SU-DHL-6 (cell line): Measurements from ENCODE around the gene RNF6.

Source experiments
- H2AFZ ChIP-seq: fragments of 200-600 bp; sonication (generic); 2 replicates; pipeline ENCODE4 v1.6.1; 2014; ENCODE audit warnings: low read depth, mild to moderate bottlenecking, moderate library complexity, mixed read lengths, antibody characterized with exemption, low read length; ENCODE audit not compliant: severe bottlenecking
- H3F3A ChIP-seq: fragments of 200-600 bp; shearing (Covaris generic); 2 replicates; pipeline ENCODE4 v1.6.0; 2016; ENCODE audit warnings: antibody characterized with exemption, mild to moderate bottlenecking; ENCODE audit not compliant: insufficient read depth
- H3K27ac ChIP-seq: fragments of 200-600 bp; sonication (generic); 2 replicates; pipeline ENCODE4 v1.5.1; 2016; ENCODE audit warnings: low read depth, mild to moderate bottlenecking, low read length, moderate library complexity, mixed read lengths
- H3K27me3 ChIP-seq: fragments of 200-600 bp; sonication (generic), shearing (Covaris generic); 2 replicates; pipeline ENCODE4 v1.6.0; 2014; ENCODE audit warnings: mild to moderate bottlenecking, low read length
- H3K36me3 ChIP-seq: fragments of 200-600 bp; sonication (generic); 2 replicates; pipeline ENCODE4 v1.6.1; 2014; ENCODE audit warnings: mild to moderate bottlenecking, low read length, mixed read lengths
- H3K4me2 ChIP-seq: fragments of 300-600, 200-600 bp; shearing (Covaris generic), sonication (generic); 2 replicates; pipeline ENCODE4 v1.6.0; 2014; ENCODE audit warnings: low read length, low read depth, mild to moderate bottlenecking; ENCODE audit not compliant: poor library complexity, severe bottlenecking
- H3K4me3 ChIP-seq: fragments of 200-600 bp; sonication (generic); 2 replicates; pipeline ENCODE4 v1.5.1; 2014; ENCODE audit warnings: antibody characterized with exemption, low read length, mild to moderate bottlenecking, mixed read lengths; ENCODE audit not compliant: insufficient read depth, poor library complexity, severe bottlenecking
- H3K79me2 ChIP-seq: fragments of 200-600 bp; sonication (generic); 2 replicates; pipeline ENCODE4 v1.6.1; 2014; ENCODE audit warnings: mild to moderate bottlenecking, low read length, moderate library complexity; ENCODE audit not compliant: insufficient read depth
- H3K9ac ChIP-seq: fragments of 200-600 bp; sonication (generic); 2 replicates; pipeline ENCODE4 v1.7.0; 2014; ENCODE audit warnings: mild to moderate bottlenecking, low read length
- H3K9me2 ChIP-seq: fragments of 200-600 bp; sonication (generic); replicated peaks from 2 replicates; pipeline ENCODE4 v1.6.1; 2014; ENCODE audit warnings: low read length; ENCODE audit not compliant: insufficient read depth
- H3K9me3 ChIP-seq: fragments of 200-600 bp; sonication (generic); 2 replicates; pipeline ENCODE4 v1.6.1; 2014; ENCODE audit warnings: low read length, mixed read lengths; ENCODE audit not compliant: insufficient read depth
- H4K20me1 ChIP-seq: fragments of 200-600 bp; sonication (generic); 2 replicates; pipeline ENCODE4 v1.6.1; 2014; ENCODE audit warnings: low read depth, mild to moderate bottlenecking, antibody characterized with exemption, low read length, moderate library complexity, mixed read lengths
- CTCF ChIP-seq: fragments of 200-600 bp; sonication (generic); IDR thresholded peaks from one replicate; pipeline ENCODE4 v1.5.1; 2017; ENCODE audit warnings: antibody characterized with exemption, mild to moderate bottlenecking, low read length, moderate library complexity; ENCODE audit not compliant: insufficient read depth, poor library complexity, severe bottlenecking
- EZH2phosphoT487 ChIP-seq: fragments of 200-600 bp; sonication (generic), shearing (Covaris generic); conservative IDR thresholded peaks from 2 replicates; pipeline ENCODE4 v1.6.1; 2018; ENCODE audit warnings: mild to moderate bottlenecking, antibody characterized with exemption, low read length, moderate library complexity, mixed read lengths

RNF6 gene

GRCh38 chr13:26230703-26231102, 8.6 kb upstream of the RNF6 start:
- H3K4me2 ChIP-seq: no peak overlapping the region
- H3K36me3 ChIP-seq: no peaks in the 10 kb centered on the region
- H3F3A ChIP-seq: no peaks in the 10 kb centered on the region
- H3K79me2 ChIP-seq: no peaks in the 10 kb centered on the region
- H3K27ac ChIP-seq: no peak overlapping the region
- no peaks in the 10 kb centered on the region for H3K27me3 ChIP-seq
- H3K9me3 ChIP-seq: no peaks in the 10 kb centered on the region
- H3K9ac ChIP-seq: no peak overlapping the region
- H3K9me2 ChIP-seq: no peaks in the 10 kb centered on the region
- H2AFZ ChIP-seq: no peak overlapping the region
- TF ChIP-seq EZH2phosphoT487 (no peak), CTCF (no peak)
- no peak overlapping the region for H3K4me3 ChIP-seq
- H4K20me1 ChIP-seq: no peaks in the 10 kb centered on the region

DNA sequence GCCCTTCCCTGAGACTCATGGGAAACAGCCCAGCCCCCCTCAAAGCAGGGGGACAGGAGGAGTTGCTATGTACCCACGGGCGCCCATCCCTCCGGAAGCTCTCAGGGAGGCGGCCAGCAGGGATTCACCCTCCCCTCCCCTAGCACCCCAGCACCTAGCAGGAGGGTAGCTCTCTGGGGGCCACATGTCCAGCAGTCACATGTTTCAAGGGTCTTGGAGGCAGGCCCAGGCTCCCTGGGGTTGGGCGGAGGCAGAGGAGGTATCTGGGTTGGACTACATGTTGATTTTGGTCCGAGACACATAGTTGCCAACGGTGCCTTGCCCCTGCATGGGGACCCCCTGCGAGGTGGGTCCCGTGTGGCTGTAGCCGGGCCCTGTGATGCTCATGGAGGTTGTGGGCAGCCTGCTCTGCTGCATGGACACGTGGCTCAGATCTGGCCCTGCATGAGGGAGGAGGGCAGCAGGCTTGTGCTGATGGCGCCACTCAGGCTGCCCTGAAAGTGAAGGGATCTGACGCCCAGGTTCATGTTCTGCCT, 7.0 kb upstream of the RNF6 start:
- no peak overlapping the region for H2AFZ ChIP-seq
- no peak overlapping the region for H3K4me3 ChIP-seq
- no peak overlapping the region for H3K9ac ChIP-seq
- no peaks in the 10 kb centered on the region for H3F3A ChIP-seq
- H3K27ac ChIP-seq: no peak overlapping the region
- H4K20me1 ChIP-seq: no peaks in the 10 kb centered on the region
- no peaks in the 10 kb centered on the region for H3K27me3 ChIP-seq
- H3K9me3 ChIP-seq: no peaks in the 10 kb centered on the region
- H3K79me2 ChIP-seq: no peaks in the 10 kb centered on the region
- H3K4me2 ChIP-seq: no peak overlapping the region
- no peaks in the 10 kb centered on the region for H3K9me2 ChIP-seq
- TF ChIP-seq CTCF: no peak
- TF ChIP-seq EZH2phosphoT487: no peak
- H3K36me3 ChIP-seq: no peaks in the 10 kb centered on the region

GRCh38 chr13:26228096-26228495, 6.0 kb upstream of the RNF6 start:
- Histone ChIP-seq H3K9me2 (no peaks in the 10 kb centered on the region), H3K36me3 (no peaks in the 10 kb centered on the region), H4K20me1 (no peaks in the 10 kb centered on the region), H3K4me2 (no peak overlapping the region), H3K27ac (no peak overlapping the region), H3K79me2 (no peaks in the 10 kb centered on the region), H3F3A (no peaks in the 10 kb centered on the region), H3K9ac (no peak overlapping the region), H3K9me3 (no peaks in the 10 kb centered on the region), H2AFZ (no peak overlapping the region), H3K4me3 (no peak overlapping the region), H3K27me3 (no peaks in the 10 kb centered on the region)
- TF ChIP-seq CTCF (no peak), EZH2phosphoT487 (no peak)
